ENCODE results near the gene B3GNT3. TPM values are rescaled to one million over a fixed set of nuclear protein-coding genes. Genes with fewer than 3 reads are reported as not detected.

B3GNT3 gene
- total and polyA plus RNA-seq, 2 of the 13 experiments (the other 11 are each of a cell fraction or from before 2014, with no cell fraction given) = 0.86 to 4.0 TPM

GRCh38 chr19:17855280-17856152 lies 60.6 kb downstream of the B3GNT3 start (continued):
- TF ChIP-seq GABPA (IDR thresholded peaks at IDR 0.05; ENCODE audit: low read depth, low read length) (no peak), GABPA (CRISPR knock-in tag; IDR thresholded peaks at IDR 0.05; ENCODE audit: low read depth) (no peak), NFATC3 (CRISPR knock-in tag; IDR thresholded peaks at IDR 0.05) (no peak), TERF1 (CRISPR knock-in tag; IDR thresholded peaks at IDR 0.05) (no peak), MAF1 (CRISPR knock-in tag; IDR thresholded peaks at IDR 0.05; ENCODE audit: borderline replicate concordance) (no peak), RFX1 (IDR thresholded peaks at IDR 0.05) (no peak), ATF7 (IDR thresholded peaks at IDR 0.05) (no peak), ATF7 (CRISPR knock-in tag; IDR thresholded peaks at IDR 0.05) (no peak), ZBTB1 (CRISPR knock-in tag; IDR thresholded peaks at IDR 0.05; ENCODE audit: borderline replicate concordance) (no peak), ZNF510 (CRISPR knock-in tag; IDR thresholded peaks at IDR 0.05; ENCODE audit: low read depth) (no peak), PAWR (CRISPR knock-in tag; IDR thresholded peaks at IDR 0.05; ENCODE audit: borderline replicate concordance) (no peak), ZNF616 (CRISPR knock-in tag; IDR thresholded peaks at IDR 0.05; ENCODE audit: low read depth) (no peak), IKZF4 (CRISPR knock-in tag; IDR thresholded peaks at IDR 0.05; ENCODE audit: borderline replicate concordance, low read depth, not compliant biosample characterization) (no peak), ZSCAN29 (CRISPR knock-in tag; conservative IDR thresholded peaks at IDR 0.05) (no peak), PITX1 (CRISPR knock-in tag; IDR thresholded peaks at IDR 0.05) (no peak), ZNF160 (CRISPR knock-in tag; IDR thresholded peaks at IDR 0.05) (no peak), PCBP2 (optimal IDR thresholded peaks at IDR 0.05; ENCODE audit: low read depth, low read length, poor library complexity, severe bottlenecking) (no peak), FOXP1 (IDR thresholded peaks at IDR 0.05) (no peak), FOXP1 (CRISPR knock-in tag; IDR thresholded peaks at IDR 0.05) (no peak), KDM6A (CRISPR knock-in tag; IDR thresholded peaks at IDR 0.05; ENCODE audit: low read depth) (no peak), FOXJ3 (CRISPR knock-in tag; IDR thresholded peaks at IDR 0.05; ENCODE audit: borderline replicate concordance) (no peak), MYC (CRISPR knock-in tag; IDR thresholded peaks at IDR 0.05; ENCODE audit: borderline replicate concordance) (no peak), POLR2AphosphoS5 (IDR thresholded peaks at IDR 0.05; ENCODE audit: low read depth, low read length) (no peak), ZGPAT (CRISPR knock-in tag; IDR thresholded peaks at IDR 0.05) (no peak), SMAD9 (CRISPR knock-in tag; IDR thresholded peaks at IDR 0.05) (no peak), ZNF225 (CRISPR knock-in tag; IDR thresholded peaks at IDR 0.05) (no peak)
- TF ChIP-seq, protein P1, sequence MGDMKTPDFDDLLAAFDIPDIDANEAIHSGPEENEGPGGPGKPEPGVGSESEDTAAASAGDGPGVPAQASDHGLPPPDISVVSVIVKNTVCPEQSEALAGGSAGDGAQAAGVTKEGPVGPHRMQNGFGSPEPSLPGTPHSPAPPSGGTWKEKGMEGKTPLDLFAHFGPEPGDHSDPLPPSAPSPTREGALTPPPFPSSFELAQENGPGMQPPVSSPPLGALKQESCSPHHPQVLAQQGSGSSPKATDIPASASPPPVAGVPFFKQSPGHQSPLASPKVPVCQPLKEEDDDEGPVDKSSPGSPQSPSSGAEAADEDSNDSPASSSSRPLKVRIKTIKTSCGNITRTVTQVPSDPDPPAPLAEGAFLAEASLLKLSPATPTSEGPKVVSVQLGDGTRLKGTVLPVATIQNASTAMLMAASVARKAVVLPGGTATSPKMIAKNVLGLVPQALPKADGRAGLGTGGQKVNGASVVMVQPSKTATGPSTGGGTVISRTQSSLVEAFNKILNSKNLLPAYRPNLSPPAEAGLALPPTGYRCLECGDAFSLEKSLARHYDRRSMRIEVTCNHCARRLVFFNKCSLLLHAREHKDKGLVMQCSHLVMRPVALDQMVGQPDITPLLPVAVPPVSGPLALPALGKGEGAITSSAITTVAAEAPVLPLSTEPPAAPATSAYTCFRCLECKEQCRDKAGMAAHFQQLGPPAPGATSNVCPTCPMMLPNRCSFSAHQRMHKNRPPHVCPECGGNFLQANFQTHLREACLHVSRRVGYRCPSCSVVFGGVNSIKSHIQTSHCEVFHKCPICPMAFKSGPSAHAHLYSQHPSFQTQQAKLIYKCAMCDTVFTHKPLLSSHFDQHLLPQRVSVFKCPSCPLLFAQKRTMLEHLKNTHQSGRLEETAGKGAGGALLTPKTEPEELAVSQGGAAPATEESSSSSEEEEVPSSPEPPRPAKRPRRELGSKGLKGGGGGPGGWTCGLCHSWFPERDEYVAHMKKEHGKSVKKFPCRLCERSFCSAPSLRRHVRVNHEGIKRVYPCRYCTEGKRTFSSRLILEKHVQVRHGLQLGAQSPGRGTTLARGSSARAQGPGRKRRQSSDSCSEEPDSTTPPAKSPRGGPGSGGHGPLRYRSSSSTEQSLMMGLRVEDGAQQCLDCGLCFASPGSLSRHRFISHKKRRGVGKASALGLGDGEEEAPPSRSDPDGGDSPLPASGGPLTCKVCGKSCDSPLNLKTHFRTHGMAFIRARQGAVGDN (CRISPR knock-in tag; IDR thresholded peaks at IDR 0.05) = peak; percentile 53

Data from HepG2 (cell line).